Subcutaneous adipose tissue (tissue), 4 donors: Measurements from ENCODE around the gene TUBB2A. TPM values are rescaled to one million over a fixed set of nuclear protein-coding genes. Genes with fewer than 3 reads are reported as not detected.

ENCODE experiments used
- CTCF ChIP-seq: fragments of 450-650 bp; IDR thresholded peaks from one replicate; pipeline ENCODE4 v1.5.1; 2016; ENCODE audit warnings: low read depth, mild to moderate bottlenecking, control low read depth, antibody characterized with exemption, moderate library complexity
- total RNA-seq, 4 donors: library from RNA; depleted of rRNA; stranded (reverse); fragments of >200 nt; gene quantifications; one replicate each; pipeline ENCODE4 v1.1.0, GENCODE V29; 2016

TUBB2A gene
- total RNA-seq, 4 donors from 2014 or later = 34.0 to 66.0 (median 51.3) TPM

- no peak for TF ChIP-seq CTCF
Measured at GRCh38 chr6:3165631-3166534, 8.5 kb upstream of the TUBB2A start.

GRCh38 chr6:3164388-3164787 is 7.0 kb upstream of the TUBB2A start:
- TF ChIP-seq CTCF = no peak

GRCh38 chr6:3163248-3163594 is 5.9 kb upstream of the TUBB2A start:
- no peak for TF ChIP-seq CTCF

- TF ChIP-seq CTCF = no peak
Measured at GRCh38 chr6:3162565-3163247, 5.4 kb upstream of the TUBB2A start.

GRCh38 chr6:3162067-3162497 is 4.7 kb upstream of the TUBB2A start:
- no peak for TF ChIP-seq CTCF

- TF ChIP-seq CTCF = no peak
Measured at GRCh38 chr6:3159805-3160781, 2.7 kb upstream of the TUBB2A start.
